NB4 (cell line): ENCODE measurements around the gene PRMT7.

Experiments
- CTCF ChIP-seq: IDR thresholded peaks from one replicate; pipeline ENCODE4 v1.5.1; 2012; ENCODE audit warnings: low read depth, low read length
- MAX ChIP-seq: IDR thresholded peaks from 2 replicates; pipeline ENCODE4 v1.6.1; 2011; ENCODE audit warnings: low read depth, low read length
- MYC ChIP-seq: IDR thresholded peaks from 2 replicates; pipeline ENCODE4 v1.6.1; 2011; ENCODE audit warnings: low read depth, low read length
- POLR2A ChIP-seq: IDR thresholded peaks from 2 replicates; pipeline ENCODE4 v1.6.1; 2011; ENCODE audit warnings: mild to moderate bottlenecking; ENCODE audit not compliant: insufficient read length; ENCODE audit errors: extremely low read depth

GRCh38 chr16:68345958-68346635 lies 35.3 kb downstream of the PRMT7 start:
- TF ChIP-seq CTCF: no peak
- no peak for TF ChIP-seq POLR2A
- no peak for TF ChIP-seq MAX
- no peak for TF ChIP-seq MYC
